ENCODE results near the gene COL17A1.

COL17A1 gene

DNA sequence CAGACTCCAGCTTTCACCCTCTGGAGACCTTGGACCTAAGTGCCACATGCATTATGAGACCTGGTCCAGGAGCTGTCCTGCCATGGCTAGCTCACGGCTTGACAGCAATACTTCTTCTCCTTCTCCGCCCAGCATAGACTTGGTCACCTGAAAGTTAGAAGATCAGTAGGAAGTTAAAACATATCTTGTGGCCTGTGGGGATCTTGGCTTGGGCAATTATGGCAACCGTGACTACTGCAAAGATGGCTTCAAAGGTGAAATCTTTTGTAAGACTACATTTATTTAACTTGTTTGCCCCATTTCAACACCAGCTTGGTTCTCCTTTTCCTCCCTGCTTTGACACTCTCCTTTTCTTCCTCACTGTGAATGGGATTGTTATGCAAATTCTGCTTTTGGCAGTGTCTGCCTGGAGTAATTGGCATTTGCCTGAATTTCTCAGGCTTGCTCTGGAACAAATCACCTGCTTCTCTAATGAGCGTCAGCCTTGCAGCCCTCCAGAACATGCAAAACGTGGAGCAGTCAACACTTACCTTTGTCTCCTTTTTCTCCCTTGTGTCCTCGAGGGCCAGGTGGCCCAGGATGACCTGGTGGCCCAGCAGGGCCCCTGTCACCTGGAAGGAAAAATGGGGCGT lies 53.4 kb downstream of the COL17A1 start:
- peak; percentile 50 for DNase-seq (ENCODE audit: low spot score)

- no peak for DNase-seq (ENCODE audit: low spot score)
Measured at GRCh38 chr10:104031631-104032030, 54.0 kb downstream of the COL17A1 start.

- peak; percentile 91 for DNase-seq (ENCODE audit: low spot score)
Measured at GRCh38 chr10:104029521-104029860, 56.2 kb downstream of the COL17A1 start.

- peak; percentile 47 for DNase-seq (ENCODE audit: low spot score)
Measured at GRCh38 chr10:104028823-104029520, 56.7 kb downstream of the COL17A1 start.

GRCh38 chr10:104028146-104028545 lies 57.5 kb downstream of the COL17A1 start:
- peak; percentile 82 for DNase-seq (ENCODE audit: low spot score)

- no peak for DNase-seq (ENCODE audit: low spot score)
Measured at GRCh38 chr10:104026762-104027161, 58.9 kb downstream of the COL17A1 start.

DNA sequence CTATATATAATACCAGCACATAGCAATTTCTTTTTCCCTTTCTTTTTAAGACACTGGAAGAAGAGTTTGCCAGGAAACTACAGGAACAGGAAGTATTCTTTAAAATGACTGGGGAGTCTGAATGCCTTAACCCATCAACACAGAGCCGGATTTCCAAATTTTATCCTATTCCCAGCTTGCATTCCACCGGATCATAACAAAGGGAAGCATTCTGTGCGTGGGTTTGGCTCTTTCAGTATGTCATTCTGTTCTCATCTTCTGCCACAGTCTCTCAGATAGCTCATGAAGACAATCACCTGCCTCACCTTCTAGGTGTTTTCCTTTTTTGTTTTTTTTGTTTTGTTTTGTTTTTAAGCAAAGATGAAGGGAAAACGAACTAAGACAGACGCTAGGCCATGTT lies 60.2 kb downstream of the COL17A1 start:
- DNase-seq (ENCODE audit: low spot score), result no peak

DNA sequence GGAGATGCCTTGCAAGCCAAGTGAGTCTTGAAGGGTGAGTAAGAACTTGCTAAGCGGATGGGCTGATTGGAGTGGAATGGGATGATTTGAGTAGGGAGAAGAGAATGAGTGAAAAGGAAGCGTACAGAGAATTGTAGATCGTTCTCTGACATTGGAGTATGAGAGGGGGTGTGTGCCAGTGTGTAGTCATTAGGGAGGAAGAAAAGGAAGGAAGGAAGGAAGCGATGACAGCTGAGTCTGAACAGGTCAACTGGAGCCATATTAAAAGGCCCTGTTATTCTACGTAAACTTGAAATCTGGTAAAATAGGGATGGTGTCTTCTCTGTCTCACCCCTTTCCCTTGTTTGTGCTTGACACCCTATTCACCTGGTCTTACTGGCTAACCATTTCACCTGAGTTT lies 63.7 kb downstream of the COL17A1 start:
- no peak for DNase-seq (ENCODE audit: low spot score)

- no peak for DNase-seq (ENCODE audit: low spot score)
Measured at GRCh38 chr10:104021246-104021645, 64.4 kb downstream of the COL17A1 start.

DNA sequence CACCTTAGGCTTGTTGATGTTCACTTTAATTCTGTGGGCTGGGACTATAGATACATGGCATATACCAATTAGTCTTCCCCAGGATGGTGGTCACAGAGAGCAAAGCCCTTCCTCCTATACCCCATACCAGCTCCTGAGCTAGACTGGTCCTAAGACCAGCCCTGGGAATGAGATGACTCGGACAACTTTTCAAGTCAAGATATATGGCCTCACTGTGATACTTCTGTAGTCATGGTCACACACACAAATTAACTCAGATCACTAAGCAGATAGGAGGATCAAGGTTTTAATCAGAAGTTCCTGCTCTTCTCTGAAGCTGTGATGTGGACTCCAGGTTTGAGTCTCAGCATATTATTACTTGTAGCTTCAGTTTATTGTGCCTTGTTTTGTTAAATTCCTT lies 65.7 kb downstream of the COL17A1 start:
- no peak for DNase-seq (ENCODE audit: low spot score)

DNA sequence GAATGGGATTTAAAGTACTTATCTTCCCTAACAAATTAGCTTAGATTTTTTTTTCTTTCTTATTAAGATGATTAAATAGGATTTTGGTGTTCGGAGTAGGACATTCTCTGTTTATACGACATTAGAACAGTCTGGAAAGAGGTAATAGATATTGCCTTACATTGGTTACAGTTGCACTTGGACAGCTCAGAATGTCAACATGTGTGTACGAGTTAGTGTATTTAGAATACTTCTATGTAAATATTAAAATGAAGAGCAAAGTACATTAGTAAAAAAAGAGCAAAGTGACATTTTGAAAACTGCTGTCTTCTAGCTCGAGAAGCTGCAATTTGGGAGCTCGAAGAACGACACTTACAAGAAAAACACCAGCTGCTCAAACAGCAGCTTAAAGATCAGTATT lies 67.2 kb downstream of the COL17A1 start:
- DNase-seq (ENCODE audit: low spot score), result no peak

GRCh38 chr10:104016661-104017060 lies 69.0 kb downstream of the COL17A1 start:
- DNase-seq (ENCODE audit: low spot score), result no peak

DNA sequence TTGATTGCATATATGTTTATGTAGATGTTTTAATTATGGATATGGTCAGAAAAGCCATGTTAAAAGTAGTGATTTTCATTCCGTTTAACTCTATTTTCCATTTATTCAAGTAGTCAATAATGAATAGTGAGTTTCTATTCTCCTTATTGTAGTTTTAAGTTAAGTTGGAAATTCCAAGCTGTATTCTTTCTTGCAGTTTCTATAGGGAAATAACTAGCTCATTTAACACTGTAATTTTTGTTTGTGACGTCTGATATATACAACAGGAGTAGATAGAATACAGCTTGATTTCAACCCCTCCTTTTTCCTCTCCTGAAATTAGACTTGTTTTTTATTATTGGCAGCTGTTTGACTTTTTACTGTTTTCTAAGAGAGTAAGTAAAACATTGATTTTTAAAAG lies 71.5 kb downstream of the COL17A1 start:
- DNase-seq (ENCODE audit: low spot score), result no peak

GRCh38 chr10:104013489-104013888 lies 72.2 kb downstream of the COL17A1 start:
- no peak for DNase-seq (ENCODE audit: low spot score)

- DNase-seq (ENCODE audit: low spot score), result no peak
Measured at GRCh38 chr10:104011904-104012303, 73.8 kb downstream of the COL17A1 start.

GRCh38 chr10:104005172-104005863 lies 80.4 kb downstream of the COL17A1 start:
- no peak for DNase-seq (ENCODE audit: low spot score)

DNA sequence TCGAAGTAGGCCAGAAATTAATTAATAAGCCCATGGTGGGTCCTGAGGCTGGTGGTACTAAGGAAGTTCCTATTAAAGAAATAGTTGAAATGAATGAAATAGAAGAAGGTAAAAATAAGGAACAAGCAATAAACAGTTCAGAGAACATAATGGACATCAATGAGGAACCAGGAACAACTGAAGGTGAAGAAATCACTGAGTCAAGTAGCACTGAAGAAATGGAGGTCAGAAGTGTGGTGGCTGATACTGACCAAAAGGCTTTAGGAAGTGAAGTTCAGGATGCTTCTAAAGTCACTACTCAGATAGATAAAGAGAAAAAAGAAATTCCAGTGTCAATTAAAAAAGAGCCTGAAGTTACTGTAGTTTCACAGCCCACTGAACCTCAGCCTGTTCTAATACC lies 82.8 kb downstream of the COL17A1 start:
- DNase-seq (ENCODE audit: low spot score), result no peak

- no peak for DNase-seq (ENCODE audit: low spot score)
Measured at GRCh38 chr10:103998805-103999204, 86.9 kb downstream of the COL17A1 start.

GRCh38 chr10:103995134-103995533 lies 90.5 kb downstream of the COL17A1 start:
- DNase-seq (ENCODE audit: low spot score), result no peak

GRCh38 chr10:103991393-103992128 lies 94.1 kb downstream of the COL17A1 start:
- DNase-seq (ENCODE audit: low spot score), result no peak

DNA sequence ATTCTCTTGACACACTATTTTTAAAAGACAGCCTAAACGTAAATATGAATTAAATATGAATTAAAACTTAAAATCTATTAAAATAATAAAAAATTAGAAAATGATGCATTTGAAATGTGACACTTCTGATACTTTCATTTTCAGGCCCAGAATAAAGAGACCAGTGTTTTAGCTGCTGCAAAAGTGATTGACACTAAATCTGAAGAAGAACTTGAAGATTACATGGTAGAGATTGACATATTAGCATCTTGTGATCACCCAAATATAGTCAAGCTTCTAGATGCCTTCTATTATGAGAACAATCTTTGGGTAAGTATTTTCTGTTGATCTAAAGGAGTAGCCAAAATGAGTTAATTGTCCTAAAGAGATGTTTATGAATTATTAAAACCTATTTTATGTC lies 95.1 kb downstream of the COL17A1 start:
- DNase-seq (ENCODE audit: low spot score), result no peak

GRCh38 chr10:103990121-103990520 lies 95.6 kb downstream of the COL17A1 start:
- no peak for DNase-seq (ENCODE audit: low spot score)

DNA sequence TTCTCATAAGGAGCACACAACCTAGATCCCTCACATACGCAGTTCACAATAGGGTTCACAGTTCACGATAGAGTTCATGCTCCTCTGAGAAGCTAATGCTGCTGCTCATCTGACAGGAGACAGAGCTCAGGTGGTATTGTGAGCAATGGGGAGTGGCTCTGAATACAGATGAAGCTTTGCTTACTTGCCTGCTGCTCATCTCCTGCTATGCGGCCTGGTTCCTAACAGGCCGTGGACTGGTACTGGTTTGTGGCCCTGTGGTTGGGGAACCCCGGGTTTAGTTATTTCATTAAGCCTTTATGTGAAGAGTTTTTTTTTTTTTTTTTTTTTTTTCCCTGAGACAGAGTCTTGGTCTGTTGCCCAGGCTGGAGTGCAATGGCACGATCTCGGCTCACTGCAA lies 99.3 kb downstream of the COL17A1 start:
- no peak for DNase-seq (ENCODE audit: low spot score)

Measured in putamen (tissue), 1 donor.